Stimulated activated CD8-positive, alpha-beta memory T cell treated with anti-CD3 and anti-CD28 coated beads, Interleukin-4, amount 100 ng/mL, for 4 hours (primary cell): ENCODE data around the gene KRTAP5-11.
"Not testable (repeated sequence)": the region's sequence is repeated elsewhere in the genome, so short reads cannot be mapped to it uniquely, and the experiment has no call there.

Experiments
- DNase-seq, 2 donors: peaks; one replicate each; pipeline ENCODE4 v3.0.0-alpha.2; 2020; ENCODE audit warnings: low read depth in 2 of 2, low spot score in 1 of 2

KRTAP5-11 gene

GRCh38 chr11:71582309-71582895 is at the start of gene KRTAP5-11:
Gene KRTAP5-11, minus strand, starts transcription at chr11:71582875. Its CDS starts 38 bp downstream, at chr11:71582837.
- no peak for DNase-seq

- DNase-seq = not testable (repeated sequence)
Measured at GRCh38 chr11:71631551-71631950, 48.9 kb upstream of the KRTAP5-11 start.

DNA sequence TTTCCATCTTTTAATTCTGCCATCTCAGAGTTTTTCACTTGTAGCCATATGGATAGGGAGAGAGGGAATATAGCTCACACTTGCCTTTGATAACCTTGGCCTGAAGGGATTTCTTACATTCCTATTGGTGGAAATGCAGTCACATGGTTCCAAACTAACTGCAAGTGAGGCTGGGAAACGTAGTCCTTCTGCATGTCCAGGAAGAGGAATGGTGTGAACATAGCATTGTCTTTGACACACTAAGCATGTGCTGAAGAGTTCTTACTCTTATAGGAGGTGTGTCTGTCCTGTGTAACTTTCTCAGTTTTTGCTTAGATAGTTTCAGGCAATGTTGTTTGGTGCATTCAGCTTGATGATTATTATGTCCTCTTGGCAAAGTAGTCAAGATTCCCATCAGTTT is 47.4 kb upstream of the KRTAP5-11 start:
- DNase-seq = not testable (repeated sequence)

DNA sequence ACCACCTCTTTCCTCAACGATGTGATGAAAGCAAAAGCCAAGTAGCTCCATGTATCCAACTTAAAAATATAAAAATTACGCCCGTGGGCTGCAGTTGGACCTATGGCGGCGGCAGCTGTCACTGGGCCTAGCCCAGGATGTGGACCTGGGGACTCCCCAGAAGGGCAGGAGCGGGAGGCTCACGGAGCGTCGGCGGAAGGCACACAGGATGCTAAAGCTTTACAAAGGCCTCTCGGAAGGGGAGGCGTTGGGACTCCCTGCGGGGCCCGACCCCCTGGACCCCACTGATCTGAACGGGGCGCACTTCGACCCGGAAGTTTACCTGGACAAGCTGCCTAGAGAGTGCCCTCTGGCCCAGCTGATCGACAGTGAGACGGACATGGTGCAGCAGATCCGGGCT is 46.3 kb upstream of the KRTAP5-11 start:
- not testable (repeated sequence) for DNase-seq

- not testable (repeated sequence) for DNase-seq
Measured at GRCh38 chr11:71623226-71623625, 40.6 kb upstream of the KRTAP5-11 start.

- DNase-seq = not testable (repeated sequence)
Measured at GRCh38 chr11:71622561-71622960, 39.9 kb upstream of the KRTAP5-11 start.

DNA sequence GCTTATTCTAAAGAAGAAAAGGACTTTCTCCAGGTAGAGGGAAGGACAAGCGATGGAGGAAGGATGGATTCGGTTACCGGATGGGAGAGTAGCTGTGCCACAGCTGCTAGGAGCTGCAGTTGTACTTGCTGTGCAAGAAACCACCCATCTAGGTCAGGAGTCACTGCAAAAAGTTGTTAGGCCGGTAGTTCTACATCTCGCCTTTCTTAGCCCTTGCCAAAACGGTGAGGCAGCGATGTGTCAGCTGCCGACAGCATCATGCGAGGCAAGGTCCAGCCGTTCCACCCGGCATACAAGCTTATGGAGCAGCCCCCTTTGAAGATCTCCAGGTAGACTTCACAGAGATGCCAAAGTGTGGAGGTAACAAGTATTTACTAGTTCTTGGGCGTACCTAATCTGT is 32.3 kb upstream of the KRTAP5-11 start:
- DNase-seq = not testable (repeated sequence)

- not testable (repeated sequence) for DNase-seq
Measured at GRCh38 chr11:71614366-71614917, 31.8 kb upstream of the KRTAP5-11 start.

GRCh38 chr11:71613931-71614330 is 31.3 kb upstream of the KRTAP5-11 start:
- DNase-seq = not testable (repeated sequence)

GRCh38 chr11:71611218-71611910 is 28.7 kb upstream of the KRTAP5-11 start:
- not testable (repeated sequence) for DNase-seq

DNA sequence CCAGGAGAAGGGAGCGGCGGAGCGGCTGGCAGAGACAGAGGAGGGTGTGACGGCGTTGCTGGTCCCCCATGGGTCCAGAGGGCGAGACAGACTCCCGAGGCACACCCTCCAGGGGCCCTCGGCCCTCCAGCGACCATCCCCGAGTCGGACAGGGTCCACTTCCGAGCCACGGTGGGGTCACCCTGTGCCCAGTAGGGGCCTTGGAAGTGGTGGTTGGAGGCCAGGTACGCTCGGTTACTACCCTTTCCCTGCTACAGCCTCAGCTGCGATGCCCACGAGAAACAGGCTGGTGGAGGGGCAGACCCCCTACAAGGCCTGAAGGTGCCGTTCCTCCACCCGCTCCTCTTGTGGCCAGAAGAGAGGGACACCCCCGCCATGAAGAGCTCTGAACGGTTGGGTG is 25.6 kb upstream of the KRTAP5-11 start:
- not testable (repeated sequence) for DNase-seq

DNA sequence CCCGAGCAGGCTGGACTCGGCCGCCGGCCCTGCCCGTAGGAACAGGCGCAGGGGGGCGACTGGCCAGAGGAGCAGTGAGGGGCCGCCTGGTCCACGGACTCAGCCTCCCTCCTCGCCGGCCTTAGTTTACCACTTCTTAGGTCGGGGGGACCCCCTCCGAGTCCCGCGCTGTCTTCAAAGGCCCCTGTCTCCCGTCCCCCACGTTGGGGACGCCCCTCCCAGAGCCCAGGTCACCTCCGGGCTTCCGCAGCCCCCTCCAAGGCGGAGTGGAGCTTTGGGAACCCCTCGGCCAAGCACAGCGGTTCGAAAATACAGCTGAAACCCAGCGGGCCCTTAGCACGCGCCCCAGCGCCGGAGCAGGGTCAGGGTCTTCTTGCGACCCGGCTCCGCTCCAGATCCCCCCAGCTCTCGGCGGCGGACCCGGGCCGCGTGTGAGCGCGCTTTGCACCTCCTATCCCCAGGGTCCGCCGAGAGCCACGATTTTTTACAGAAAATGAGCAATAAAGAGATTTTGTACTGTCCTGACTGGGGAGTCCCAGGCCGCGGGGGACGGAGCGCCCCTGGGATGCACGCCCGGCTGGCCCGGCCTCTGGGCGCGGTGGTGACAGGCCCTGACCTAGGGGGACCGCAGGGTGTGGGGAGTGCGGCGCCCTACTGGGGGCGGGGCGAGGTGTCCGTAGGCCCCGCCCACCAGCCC is 25.0 kb upstream of the KRTAP5-11 start:
- not testable (repeated sequence) for DNase-seq

- DNase-seq = not testable (repeated sequence)
Measured at GRCh38 chr11:71606853-71607519, 24.3 kb upstream of the KRTAP5-11 start.

GRCh38 chr11:71604798-71605488 is 22.3 kb upstream of the KRTAP5-11 start:
- DNase-seq = not testable (repeated sequence)

- not testable (repeated sequence) for DNase-seq
Measured at GRCh38 chr11:71603221-71603620, 20.5 kb upstream of the KRTAP5-11 start.

GRCh38 chr11:71589546-71589920 is 6.9 kb upstream of the KRTAP5-11 start:
- DNase-seq = not testable (repeated sequence)

- peak in 1 of 2 donors; percentile 10 for DNase-seq
Measured at GRCh38 chr11:71588822-71589545, 6.3 kb upstream of the KRTAP5-11 start.

GRCh38 chr11:71588314-71588713 is 5.6 kb upstream of the KRTAP5-11 start:
- DNase-seq = not testable (repeated sequence)

DNA sequence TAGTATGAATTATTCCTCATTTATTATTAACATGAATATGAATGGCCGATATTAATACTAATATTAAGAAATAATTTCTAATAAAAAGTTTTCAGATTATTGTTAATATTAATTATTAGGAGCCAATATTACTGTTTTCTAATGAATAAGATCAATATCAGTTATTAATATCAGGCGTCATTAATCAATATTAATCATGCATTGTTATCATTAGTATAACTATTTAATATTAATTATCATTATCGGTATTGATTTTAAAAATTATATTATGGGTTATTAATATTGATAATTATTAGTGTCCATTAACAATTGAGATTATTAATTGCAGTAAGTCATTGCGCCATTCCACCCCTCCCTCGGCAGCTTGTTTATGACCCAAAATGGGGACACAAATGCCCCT is 3.0 kb upstream of the KRTAP5-11 start:
- not testable (repeated sequence) for DNase-seq

DNA sequence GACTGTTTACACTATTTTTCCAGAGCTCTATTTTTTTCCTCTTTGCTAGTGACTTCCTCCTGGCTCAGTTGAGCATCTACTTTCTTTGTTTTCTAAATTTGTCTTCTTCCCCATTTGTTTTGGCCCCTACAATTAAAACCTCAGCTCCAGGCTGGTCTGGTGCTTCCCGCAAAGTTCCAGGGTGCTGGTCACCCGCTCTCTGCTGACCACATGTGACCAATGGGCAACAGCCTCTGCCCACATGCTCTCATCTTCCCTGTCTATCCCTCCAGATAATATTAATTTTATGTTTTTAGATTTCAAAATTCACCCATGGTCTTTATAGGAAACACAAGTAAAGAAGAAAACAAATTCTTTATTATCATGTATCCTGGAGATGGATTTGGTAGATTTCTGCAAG is 294 bp upstream of the KRTAP5-11 start:
- not testable (repeated sequence) for DNase-seq
